ENCODE results near the gene DPP6. TPM values are rescaled to one million over a fixed set of nuclear protein-coding genes. Genes with fewer than 3 reads are reported as not detected.

The DPP6 gene
- total RNA-seq, 1 experiment from 2014 or later: not detected

DNA sequence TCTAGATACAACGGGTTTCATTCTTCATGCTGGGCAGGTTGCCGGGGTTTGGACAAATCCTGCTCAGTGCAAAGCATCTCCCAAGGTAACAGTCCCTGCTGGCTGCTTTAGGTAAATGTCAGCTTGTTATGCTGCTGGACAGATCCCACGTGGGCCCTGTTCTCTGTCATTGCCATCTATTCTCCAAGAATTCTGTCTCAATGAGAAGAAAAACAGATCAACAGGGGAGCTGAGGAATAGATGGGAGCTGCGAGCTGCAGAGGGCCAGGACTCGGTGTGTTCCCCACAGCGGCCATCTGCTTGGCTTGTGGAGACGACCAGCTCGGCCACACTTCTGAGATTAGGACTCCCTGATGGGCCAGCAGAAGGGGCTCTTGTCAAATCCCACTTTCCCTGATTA lies 235.2 kb downstream of the DPP6 start:
- no peak for DNase-seq (ENCODE audit: low spot score)
- Histone ChIP-seq H3K4me1 (ENCODE audit: insufficient read depth, low read length, poor library complexity, severe bottlenecking) (no peaks in the 10 kb centered on the region), H3K4me3 (ENCODE audit: low read depth, low read length, poor library complexity, severe bottlenecking) (no peak overlapping the region), H3K36me3 (ENCODE audit: insufficient read depth, low read length, poor library complexity, severe bottlenecking) (no peaks in the 10 kb centered on the region), H3K9me3 (ENCODE audit: low read depth, low read length, poor library complexity, severe bottlenecking) (no peaks in the 10 kb centered on the region), H3K27me3 (replicated peaks; ENCODE audit: insufficient read depth, low read depth, low read length, poor library complexity) (no peaks in the 10 kb centered on the region), H3K27ac (ENCODE audit: low read depth, low read length, poor library complexity, severe bottlenecking) (no peak overlapping the region)
- BruUV-seq (replicated peaks): no TSS peak
- ChIA-PET CTCF (no interaction called here), POLR2A (ENCODE audit: low non-redundant PET) (no interaction called here)
- no peak for TF ChIP-seq EZH2 (IDR thresholded peaks at IDR 0.05; ENCODE audit: borderline replicate concordance, low read depth, low read length, poor library complexity, severe bottlenecking)
- TF ChIP-seq, protein P1, sequence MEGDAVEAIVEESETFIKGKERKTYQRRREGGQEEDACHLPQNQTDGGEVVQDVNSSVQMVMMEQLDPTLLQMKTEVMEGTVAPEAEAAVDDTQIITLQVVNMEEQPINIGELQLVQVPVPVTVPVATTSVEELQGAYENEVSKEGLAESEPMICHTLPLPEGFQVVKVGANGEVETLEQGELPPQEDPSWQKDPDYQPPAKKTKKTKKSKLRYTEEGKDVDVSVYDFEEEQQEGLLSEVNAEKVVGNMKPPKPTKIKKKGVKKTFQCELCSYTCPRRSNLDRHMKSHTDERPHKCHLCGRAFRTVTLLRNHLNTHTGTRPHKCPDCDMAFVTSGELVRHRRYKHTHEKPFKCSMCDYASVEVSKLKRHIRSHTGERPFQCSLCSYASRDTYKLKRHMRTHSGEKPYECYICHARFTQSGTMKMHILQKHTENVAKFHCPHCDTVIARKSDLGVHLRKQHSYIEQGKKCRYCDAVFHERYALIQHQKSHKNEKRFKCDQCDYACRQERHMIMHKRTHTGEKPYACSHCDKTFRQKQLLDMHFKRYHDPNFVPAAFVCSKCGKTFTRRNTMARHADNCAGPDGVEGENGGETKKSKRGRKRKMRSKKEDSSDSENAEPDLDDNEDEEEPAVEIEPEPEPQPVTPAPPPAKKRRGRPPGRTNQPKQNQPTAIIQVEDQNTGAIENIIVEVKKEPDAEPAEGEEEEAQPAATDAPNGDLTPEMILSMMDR (conservative IDR thresholded peaks at IDR 0.05; ENCODE audit: low read depth, low read length): no peak
- intact Hi-C loops (cut with micrococcal nuclease; ENCODE audit: unreplicated experiment): no loop called here

GRCh38 chr7:154289119-154289518 lies 236.9 kb downstream of the DPP6 start:
- DNase-seq (ENCODE audit: low spot score): no peak
- POLR2A ChIA-PET (ENCODE audit: low non-redundant PET): no interaction called here
- H3K4me3 ChIP-seq (ENCODE audit: low read depth, low read length, poor library complexity, severe bottlenecking): no peak overlapping the region

GRCh38 chr7:154296443-154296842 lies 244.2 kb downstream of the DPP6 start:
- no peaks in the 10 kb centered on the region for H3K4me1 ChIP-seq (ENCODE audit: insufficient read depth, low read length, poor library complexity, severe bottlenecking)
- ChIA-PET CTCF (no interaction called here), POLR2A (ENCODE audit: low non-redundant PET) (no interaction called here)
- H3K36me3 ChIP-seq (ENCODE audit: insufficient read depth, low read length, poor library complexity, severe bottlenecking): no peaks in the 10 kb centered on the region
- no peak overlapping the region for H3K4me3 ChIP-seq (ENCODE audit: low read depth, low read length, poor library complexity, severe bottlenecking)
- TF ChIP-seq, protein P1 (conservative IDR thresholded peaks at IDR 0.05; ENCODE audit: low read depth, low read length): no peak
- no peak for TF ChIP-seq EZH2 (IDR thresholded peaks at IDR 0.05; ENCODE audit: borderline replicate concordance, low read depth, low read length, poor library complexity, severe bottlenecking)
- H3K27ac ChIP-seq (ENCODE audit: low read depth, low read length, poor library complexity, severe bottlenecking): no peak overlapping the region
- no peaks in the 10 kb centered on the region for H3K27me3 ChIP-seq (replicated peaks; ENCODE audit: insufficient read depth, low read depth, low read length, poor library complexity)
- no peaks in the 10 kb centered on the region for H3K9me3 ChIP-seq (ENCODE audit: low read depth, low read length, poor library complexity, severe bottlenecking)
- intact Hi-C loops (cut with micrococcal nuclease; ENCODE audit: unreplicated experiment): no loop called here
- BruUV-seq (replicated peaks): no TSS peak
- no peak for DNase-seq (ENCODE audit: low spot score)

More at GRCh38 chr7:154289119-154289518, 236.9 kb downstream of the DPP6 start:
- CTCF ChIA-PET: no interaction called here
- H3K27ac ChIP-seq (ENCODE audit: low read depth, low read length, poor library complexity, severe bottlenecking): no peak overlapping the region
- no peaks in the 10 kb centered on the region for H3K27me3 ChIP-seq (replicated peaks; ENCODE audit: insufficient read depth, low read depth, low read length, poor library complexity)
- no peak for TF ChIP-seq EZH2 (IDR thresholded peaks at IDR 0.05; ENCODE audit: borderline replicate concordance, low read depth, low read length, poor library complexity, severe bottlenecking)
- TF ChIP-seq, protein P1 (conservative IDR thresholded peaks at IDR 0.05; ENCODE audit: low read depth, low read length): no peak
- no TSS peak for BruUV-seq (replicated peaks)
- no peaks in the 10 kb centered on the region for H3K9me3 ChIP-seq (ENCODE audit: low read depth, low read length, poor library complexity, severe bottlenecking)
- H3K4me1 ChIP-seq (ENCODE audit: insufficient read depth, low read length, poor library complexity, severe bottlenecking): no peaks in the 10 kb centered on the region
- H3K36me3 ChIP-seq (ENCODE audit: insufficient read depth, low read length, poor library complexity, severe bottlenecking): no peaks in the 10 kb centered on the region
- intact Hi-C loops (cut with micrococcal nuclease; ENCODE audit: unreplicated experiment): no loop called here

Measured in A673 (cell line).